Measurements from ENCODE around the gene IMMP1L. TPM values are rescaled to one million over a fixed set of nuclear protein-coding genes. Genes with fewer than 3 reads are reported as not detected.

IMMP1L gene
- total RNA-seq, 2 experiments from 2014 or later = 20.7 to 23.3 TPM

DNA sequence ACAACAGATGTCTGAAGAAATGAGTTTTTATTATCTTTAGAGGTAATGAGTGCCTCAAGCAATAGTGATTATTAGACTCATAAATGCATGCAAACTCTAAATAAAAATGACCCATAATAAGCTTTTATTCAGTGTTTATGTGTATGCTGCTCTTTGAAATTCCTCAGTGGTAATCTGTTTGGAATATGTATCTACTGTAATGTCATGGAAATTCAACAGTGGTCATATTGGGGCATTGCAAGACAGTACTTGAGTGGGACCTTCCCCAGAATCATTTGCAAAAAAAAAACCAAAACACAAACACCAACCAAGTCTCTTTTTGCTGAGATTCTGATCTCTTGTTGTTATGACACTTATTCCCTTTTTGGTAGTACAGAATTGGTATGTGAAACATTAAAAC is 104.8 kb downstream of the IMMP1L start:
- Mint-ChIP-seq H3K4me3 (no peak overlapping the region), H3K27ac (no peak overlapping the region), H3K4me1 (ENCODE audit: low read depth) (peaks cover 5% of the 10 kb centered on the region), H3K36me3 (ENCODE audit: low read depth) (peaks cover 22% of the 10 kb centered on the region), H3K9me3 (no peaks in the 10 kb centered on the region), H3K27me3 (no peaks in the 10 kb centered on the region)
- DNase-seq = no peak
- ChIA-PET CTCF (interaction anchor here (1.6 kb wide), 1 partner anchor 8 kb away, joined by 6 read pairs; no protein-coding TSS in a partner anchor), POLR2A (no interaction called here)
- TF ChIP-seq, protein P1, sequence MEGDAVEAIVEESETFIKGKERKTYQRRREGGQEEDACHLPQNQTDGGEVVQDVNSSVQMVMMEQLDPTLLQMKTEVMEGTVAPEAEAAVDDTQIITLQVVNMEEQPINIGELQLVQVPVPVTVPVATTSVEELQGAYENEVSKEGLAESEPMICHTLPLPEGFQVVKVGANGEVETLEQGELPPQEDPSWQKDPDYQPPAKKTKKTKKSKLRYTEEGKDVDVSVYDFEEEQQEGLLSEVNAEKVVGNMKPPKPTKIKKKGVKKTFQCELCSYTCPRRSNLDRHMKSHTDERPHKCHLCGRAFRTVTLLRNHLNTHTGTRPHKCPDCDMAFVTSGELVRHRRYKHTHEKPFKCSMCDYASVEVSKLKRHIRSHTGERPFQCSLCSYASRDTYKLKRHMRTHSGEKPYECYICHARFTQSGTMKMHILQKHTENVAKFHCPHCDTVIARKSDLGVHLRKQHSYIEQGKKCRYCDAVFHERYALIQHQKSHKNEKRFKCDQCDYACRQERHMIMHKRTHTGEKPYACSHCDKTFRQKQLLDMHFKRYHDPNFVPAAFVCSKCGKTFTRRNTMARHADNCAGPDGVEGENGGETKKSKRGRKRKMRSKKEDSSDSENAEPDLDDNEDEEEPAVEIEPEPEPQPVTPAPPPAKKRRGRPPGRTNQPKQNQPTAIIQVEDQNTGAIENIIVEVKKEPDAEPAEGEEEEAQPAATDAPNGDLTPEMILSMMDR (IDR thresholded peaks at IDR 0.05) = no peak
- intact Hi-C loops (cut with micrococcal nuclease) = no loop called here
- no peak for ATAC-seq

DNA sequence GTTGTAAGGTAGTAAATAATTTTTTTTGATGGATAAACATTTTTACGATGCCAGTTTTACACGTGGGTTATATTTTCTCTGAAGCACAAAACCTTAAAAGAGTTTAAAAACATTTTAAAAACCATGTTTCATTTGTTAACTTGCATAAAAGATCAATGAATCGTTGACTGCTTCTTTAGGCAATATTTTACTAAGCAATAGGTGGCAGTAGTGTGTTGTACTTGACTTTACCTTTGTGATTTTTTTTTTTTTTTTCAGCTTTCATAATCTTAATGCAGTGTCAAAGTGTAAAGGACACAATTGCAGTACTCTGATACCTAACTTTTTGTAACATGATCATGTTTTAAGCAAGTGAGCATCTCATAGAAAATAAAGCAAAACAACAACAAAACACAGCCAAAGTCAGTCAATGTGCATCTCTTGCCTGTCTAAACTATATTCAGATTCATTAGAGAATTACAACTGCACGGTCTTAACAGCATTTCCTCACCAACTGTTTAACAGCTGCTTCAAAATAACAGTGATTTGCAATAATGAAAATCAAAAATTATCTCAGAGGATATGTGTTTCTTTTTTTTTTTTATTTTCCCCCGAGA is 112.1 kb downstream of the IMMP1L start:
- Mint-ChIP-seq H3K27ac (no peak overlapping the region), H3K4me3 (no peak overlapping the region), H3K36me3 (ENCODE audit: low read depth) (peaks cover 17% of the 10 kb centered on the region), H3K27me3 (no peaks in the 10 kb centered on the region), H3K9me3 (no peaks in the 10 kb centered on the region), H3K4me1 (ENCODE audit: low read depth) (no peaks in the 10 kb centered on the region)
- ATAC-seq (no peak), DNase-seq (no peak)
- intact Hi-C loops (cut with micrococcal nuclease) = loop anchor here (1.0 kb wide), 1 partner anchor 561 kb away; no protein-coding TSS in a partner anchor
- TF ChIP-seq, protein P1 (IDR thresholded peaks at IDR 0.05) = peak; percentile 61
- ChIA-PET POLR2A (no interaction called here), CTCF (interaction anchor here (1.2 to 2.1 kb wide), 6 partner anchors 8 to 610 kb away, joined by 3 to 6 read pairs (median 4); no protein-coding TSS in a partner anchor)

- intact Hi-C loops (cut with micrococcal nuclease) = no loop called here
- no peak overlapping the region for H3K4me3 Mint-ChIP-seq
- ChIA-PET CTCF (no interaction called here), POLR2A (no interaction called here)
- H3K9me3 Mint-ChIP-seq = no peaks in the 10 kb centered on the region
- TF ChIP-seq, protein P1 (IDR thresholded peaks at IDR 0.05) = no peak
- no peaks in the 10 kb centered on the region for H3K27me3 Mint-ChIP-seq
- no peaks in the 10 kb centered on the region for H3K4me1 Mint-ChIP-seq (ENCODE audit: low read depth)
- peaks cover 5% of the 10 kb centered on the region for H3K36me3 Mint-ChIP-seq (ENCODE audit: low read depth)
- ATAC-seq (no peak), DNase-seq (no peak)
- no peak overlapping the region for H3K27ac Mint-ChIP-seq
These were observed 122.0 kb downstream of the IMMP1L start for GRCh38 chr11:31387379-31387778.

GRCh38 chr11:31383116-31383515 is 126.3 kb downstream of the IMMP1L start:
- H3K4me1 Mint-ChIP-seq (ENCODE audit: low read depth) = no peaks in the 10 kb centered on the region
- no peak overlapping the region for H3K4me3 Mint-ChIP-seq
- TF ChIP-seq, protein P1 (IDR thresholded peaks at IDR 0.05) = no peak
- intact Hi-C loops (cut with micrococcal nuclease) = no loop called here
- CTCF ChIA-PET = no interaction called here
- ATAC-seq = no peak
- no peak for DNase-seq
- no peaks in the 10 kb centered on the region for H3K9me3 Mint-ChIP-seq
- POLR2A ChIA-PET = no interaction called here
- no peak overlapping the region for H3K27ac Mint-ChIP-seq
- H3K27me3 Mint-ChIP-seq = no peaks in the 10 kb centered on the region
- peaks cover 4% of the 10 kb centered on the region for H3K36me3 Mint-ChIP-seq (ENCODE audit: low read depth)

Other genes with a start within 250 kb of the IMMP1L start
- not detected for gene DCDC1, start 139.9 kb downstream of the IMMP1L start, total RNA-seq
- gene DNAJC24, start 139.8 kb downstream of the IMMP1L start, total RNA-seq = 10 to 100 TPM; 12.6 to 13.0 TPM
- 10 to 100 TPM; 21.1 to 21.6 TPM for gene ELP4, start 145 bp upstream of the IMMP1L start, total RNA-seq

Measured in activated CD8-positive, alpha-beta T cell treated with anti-CD3 and anti-CD28 coated beads for 36 hours (primary cell).